ENCODE results near the gene NDUFB4.
"Not testable (repeated sequence)": the region's sequence is repeated elsewhere in the genome, so short reads cannot be mapped to it uniquely, and the experiment has no call there.

- TF ChIP-seq ATF3 (IDR thresholded peaks at IDR 0.05); CTCF (IDR thresholded peaks at IDR 0.05; ENCODE audit: low read depth, low read length, missing input control); SP1 (IDR thresholded peaks at IDR 0.05); JUND (IDR thresholded peaks at IDR 0.05); RAD21 (IDR thresholded peaks at IDR 0.05); FOXA1 (IDR thresholded peaks at IDR 0.05); GABPA (IDR thresholded peaks at IDR 0.05 in 1 of 2, conservative IDR thresholded peaks at IDR 0.05 in 1 of 2); RXRA (IDR thresholded peaks at IDR 0.05); EGR1 (IDR thresholded peaks at IDR 0.05; ENCODE audit: low read depth in 2 of 2); REST (IDR thresholded peaks at IDR 0.05); ZBTB33 (IDR thresholded peaks at IDR 0.05); MAX (IDR thresholded peaks at IDR 0.05); TAF1 (conservative IDR thresholded peaks at IDR 0.05): not testable (repeated sequence)
Observed at GRCh38 chr3:120638820-120639219, 42.7 kb downstream of the NDUFB4 start.

All from liver (tissue), 3 donors.